ENCODE data around the gene DNAJC27.

The DNAJC27 gene

DNA sequence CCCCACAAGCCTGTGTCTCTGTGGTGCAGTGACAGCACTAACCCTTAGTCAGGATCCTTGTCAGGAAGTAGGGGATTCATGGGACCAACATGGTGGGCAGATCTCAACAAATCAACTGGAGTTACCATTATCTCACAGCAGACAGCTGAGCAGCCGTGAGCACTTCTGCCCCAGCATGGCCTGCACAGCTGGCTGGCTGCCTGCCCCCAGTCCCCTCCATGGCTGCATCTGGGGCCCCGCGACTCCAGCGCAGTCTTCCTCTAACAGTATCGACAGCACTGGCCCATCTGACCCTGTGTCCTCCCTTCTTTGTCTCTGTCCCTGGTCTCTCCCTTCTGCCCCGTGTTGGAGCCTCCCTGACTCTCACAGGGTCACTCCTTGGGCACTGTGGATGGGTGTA lies 47.0 kb downstream of the DNAJC27 start:
- no peak for DNase-seq

DNA sequence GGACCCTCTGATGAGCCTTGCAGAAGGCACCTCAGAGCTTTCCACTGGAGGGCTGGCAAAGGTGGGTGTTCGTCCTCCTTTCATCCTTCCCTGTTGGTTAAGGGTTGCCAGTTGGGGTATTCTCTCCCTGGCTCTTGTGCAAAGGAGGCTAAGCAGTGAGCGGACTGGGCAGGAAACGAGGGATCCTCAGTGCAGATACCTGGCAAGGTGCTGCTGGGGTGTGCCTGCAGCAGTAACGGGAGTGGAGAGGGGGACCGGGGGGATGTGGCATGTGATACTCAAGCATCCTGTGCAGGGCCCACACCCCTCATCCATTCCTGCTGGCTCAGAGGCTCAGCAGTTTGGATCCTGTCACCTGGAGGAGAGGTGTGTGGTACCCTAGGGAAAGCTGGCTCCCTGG lies 47.5 kb downstream of the DNAJC27 start:
- no peak for DNase-seq

GRCh38 chr2:24923106-24923505 lies 48.6 kb downstream of the DNAJC27 start:
- DNase-seq: no peak

- no peak for DNase-seq
Measured at GRCh38 chr2:24922556-24922955, 49.2 kb downstream of the DNAJC27 start.

- peak; percentile 45 for DNase-seq
Measured at GRCh38 chr2:24920809-24921441, 50.8 kb downstream of the DNAJC27 start.

GRCh38 chr2:24920098-24920808 lies 51.5 kb downstream of the DNAJC27 start, which contains the start of gene ADCY3:
Gene ADCY3, minus strand, starts transcription at chr2:24920237. Its CDS starts 1,250 bp downstream, at chr2:24918987.
- DNase-seq: peak; percentile 45

DNA sequence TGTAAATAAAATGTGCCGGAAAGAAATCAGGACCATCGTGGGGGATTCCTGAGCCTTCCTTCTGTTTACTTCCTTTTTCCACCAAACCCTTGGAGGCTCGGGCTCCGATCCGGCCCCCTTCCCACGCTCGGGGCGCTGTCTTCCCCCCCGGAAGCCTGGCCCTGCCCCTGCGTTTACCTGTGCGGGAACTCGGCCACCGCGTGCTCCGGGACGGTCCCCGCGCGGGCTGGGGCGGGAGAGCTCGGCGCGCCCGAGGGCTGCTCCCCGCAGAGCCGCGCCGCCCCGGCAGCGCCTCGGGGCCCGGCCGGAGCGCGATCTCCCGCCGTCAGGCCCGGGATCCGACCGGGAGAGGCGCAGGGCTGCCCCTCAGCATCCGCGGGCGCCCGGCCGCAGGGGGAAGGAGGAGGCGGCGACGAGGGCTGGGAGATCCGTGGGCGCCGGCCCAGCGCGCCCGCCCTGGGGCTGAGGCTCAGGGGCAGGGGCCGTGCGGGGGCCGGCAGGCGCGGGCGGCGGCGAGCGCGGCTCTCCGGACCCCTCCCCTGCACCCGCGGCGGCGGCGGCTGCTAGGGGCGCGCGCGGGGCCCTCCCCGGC lies 52.2 kb downstream of the DNAJC27 start:
- peak; percentile 35 for DNase-seq

DNA sequence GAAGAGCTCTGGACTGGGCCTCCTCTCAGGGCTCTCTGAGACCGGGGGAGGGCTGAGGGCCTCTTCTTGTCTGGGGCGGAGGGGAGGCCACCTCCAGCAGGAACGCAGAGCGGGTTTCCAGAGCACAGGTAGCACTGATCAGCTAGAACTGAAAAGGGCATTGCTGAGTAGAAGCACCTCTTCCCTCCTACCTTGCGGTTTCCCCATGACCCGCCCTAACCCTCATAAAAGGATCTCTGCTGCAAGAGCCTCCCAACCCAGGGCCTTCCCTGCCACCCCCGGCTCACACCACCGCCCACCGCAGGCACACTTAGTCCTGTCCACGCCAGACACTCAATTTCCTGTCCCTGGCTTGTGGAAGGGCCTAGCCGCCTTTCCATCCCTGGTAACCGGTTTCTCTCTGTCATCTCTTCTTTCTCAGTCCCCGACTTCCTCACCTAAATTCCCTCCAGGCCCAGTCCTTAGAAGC lies 52.7 kb downstream of the DNAJC27 start:
- DNase-seq: peak; percentile 45

GRCh38 chr2:24918326-24919036 lies 53.3 kb downstream of the DNAJC27 start:
- no peak for DNase-seq

DNA sequence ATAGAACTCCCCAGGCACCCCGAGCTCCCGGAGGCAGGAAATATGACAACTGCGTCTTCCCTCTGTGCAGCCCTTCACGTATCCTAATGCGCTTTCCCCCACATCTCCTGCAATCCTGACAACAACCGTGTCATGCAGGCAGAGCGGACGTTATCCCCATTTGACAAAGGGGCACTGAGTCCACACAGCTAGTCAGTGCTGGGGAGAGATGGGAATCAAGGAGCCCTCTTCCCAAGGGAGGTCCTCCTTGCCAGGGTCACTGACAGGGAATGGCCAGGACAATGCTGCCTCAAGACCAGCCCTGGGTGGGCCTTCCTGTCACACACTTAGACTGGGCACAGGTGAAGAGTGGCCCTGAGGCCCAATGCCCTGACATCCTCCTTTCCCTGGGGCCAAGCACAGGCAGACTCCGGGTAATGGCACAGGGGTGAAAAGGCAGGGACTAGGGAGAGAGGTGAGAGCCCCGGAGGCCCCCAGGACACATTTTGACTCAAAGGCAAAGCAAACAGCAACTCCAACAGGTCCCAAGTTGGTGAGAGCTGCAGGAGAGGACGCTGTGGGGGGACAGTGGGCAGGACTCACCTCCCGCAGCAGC lies 53.9 kb downstream of the DNAJC27 start:
- DNase-seq: no peak

- DNase-seq: no peak
Measured at GRCh38 chr2:24917086-24917485, 54.7 kb downstream of the DNAJC27 start.

DNA sequence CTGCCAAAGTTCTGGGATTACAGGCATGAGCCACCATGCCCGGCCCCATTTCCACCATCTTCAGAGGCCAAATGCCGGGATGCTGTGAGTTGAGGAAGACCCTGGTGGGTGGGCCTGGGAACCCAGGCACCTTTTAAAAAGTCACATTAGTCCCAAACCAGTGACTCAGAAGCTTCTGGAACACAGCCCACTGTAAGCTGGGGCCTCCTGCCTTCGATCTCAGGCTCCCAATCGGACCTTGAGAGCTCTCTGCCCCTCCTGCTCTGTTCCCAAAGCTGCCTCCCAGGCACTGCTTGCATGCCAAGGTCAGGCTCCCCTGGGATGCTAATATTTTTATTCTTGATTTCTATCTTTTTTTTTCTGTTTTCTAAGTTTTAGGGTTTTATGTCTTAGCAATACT lies 56.0 kb downstream of the DNAJC27 start:
- no peak for DNase-seq

GRCh38 chr2:24915175-24915574 lies 56.6 kb downstream of the DNAJC27 start:
- DNase-seq: no peak

DNA sequence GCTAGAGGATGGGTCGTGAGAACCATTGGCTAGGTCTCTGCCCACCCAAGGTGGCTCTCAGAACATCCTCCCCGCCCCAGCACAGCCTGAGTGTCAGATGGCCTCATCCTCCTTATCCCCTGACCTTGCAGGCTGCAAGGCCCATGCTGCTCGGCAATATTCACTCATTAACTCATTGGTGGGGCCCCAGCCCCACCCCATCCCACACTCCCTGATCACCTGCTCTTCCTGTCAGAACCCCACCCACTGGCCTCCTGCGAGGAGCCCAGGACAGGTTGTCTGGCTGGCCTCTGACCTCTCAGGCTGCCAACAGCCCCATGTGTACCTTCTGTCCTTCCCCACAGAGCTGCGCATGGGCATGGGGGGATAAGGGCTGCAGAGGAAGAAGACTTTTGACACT lies 57.0 kb downstream of the DNAJC27 start:
- DNase-seq: no peak

- no peak for DNase-seq
Measured at GRCh38 chr2:24913911-24914310, 57.8 kb downstream of the DNAJC27 start.

- no peak for DNase-seq
Measured at GRCh38 chr2:24912986-24913385, 58.8 kb downstream of the DNAJC27 start.

GRCh38 chr2:24912523-24912922 lies 59.2 kb downstream of the DNAJC27 start:
- DNase-seq: no peak

DNA sequence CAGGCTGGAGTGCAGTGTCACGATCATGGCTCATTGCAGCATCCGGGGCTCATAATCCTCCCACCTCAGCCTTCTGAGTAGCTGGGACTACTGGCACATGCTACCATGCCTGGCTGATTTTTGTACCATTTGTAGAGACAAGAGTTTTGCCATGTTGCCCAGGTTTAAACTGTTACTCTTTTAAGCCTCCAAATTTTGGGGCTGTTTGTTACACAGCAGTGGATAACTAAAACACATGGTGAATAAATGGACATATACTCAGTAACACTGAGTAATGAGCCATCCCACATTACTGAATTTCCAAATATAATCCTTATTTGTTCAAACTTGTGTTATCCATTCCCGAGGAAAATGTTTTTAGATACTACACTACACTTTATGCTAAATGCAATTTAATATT lies 61.5 kb downstream of the DNAJC27 start:
- no peak for DNase-seq

- DNase-seq: no peak
Measured at GRCh38 chr2:24909555-24910177, 62.1 kb downstream of the DNAJC27 start.

DNA sequence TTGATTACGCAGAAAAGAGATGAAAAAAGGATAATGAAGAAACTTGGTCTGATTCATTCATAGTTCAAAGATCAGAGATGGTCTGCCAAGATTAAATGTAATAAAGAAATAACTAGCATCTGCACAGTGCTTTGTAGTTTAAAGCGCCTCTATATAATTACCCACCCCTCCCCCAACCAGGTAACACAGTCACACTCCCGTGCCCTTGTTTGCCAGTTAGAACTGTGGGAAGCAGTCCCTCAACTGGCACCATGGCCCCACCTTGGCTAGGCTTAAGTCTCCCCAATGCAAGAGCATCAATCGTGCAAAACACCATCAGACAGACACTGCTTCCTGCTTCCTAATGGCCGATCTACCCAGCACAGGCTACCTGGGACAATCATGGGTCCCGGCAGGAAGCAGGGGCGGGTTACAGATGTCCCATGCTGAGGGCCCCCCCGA lies 63.3 kb downstream of the DNAJC27 start:
- no peak for DNase-seq

GRCh38 chr2:24907116-24907515 lies 64.6 kb downstream of the DNAJC27 start:
- no peak for DNase-seq

DNA sequence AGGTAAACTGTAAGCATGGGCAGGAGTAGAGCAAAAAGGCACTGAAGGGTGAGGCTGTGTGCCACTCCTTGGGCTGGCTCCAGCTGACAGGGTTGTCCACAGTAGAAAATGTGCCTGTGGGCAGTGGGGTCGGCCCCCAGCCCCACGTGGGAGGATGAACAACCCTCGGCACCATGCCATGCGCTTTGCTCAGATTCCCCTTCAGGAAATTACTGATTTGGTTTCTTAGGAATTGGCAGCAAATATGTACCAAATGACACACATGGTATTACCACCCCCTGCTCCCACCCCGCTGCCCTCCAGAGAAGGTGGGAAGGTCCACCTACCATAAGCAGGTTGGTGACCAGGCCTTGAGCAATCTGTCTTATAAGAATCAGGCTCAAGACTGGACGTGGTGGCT lies 65.3 kb downstream of the DNAJC27 start:
- no peak for DNase-seq

Measured in NCI-H526 treated with DMSO at 0.1 percent for 48 hours (cell line).